ENCODE measurements around the gene C1orf198.

- TF ChIP-seq, protein P1, sequence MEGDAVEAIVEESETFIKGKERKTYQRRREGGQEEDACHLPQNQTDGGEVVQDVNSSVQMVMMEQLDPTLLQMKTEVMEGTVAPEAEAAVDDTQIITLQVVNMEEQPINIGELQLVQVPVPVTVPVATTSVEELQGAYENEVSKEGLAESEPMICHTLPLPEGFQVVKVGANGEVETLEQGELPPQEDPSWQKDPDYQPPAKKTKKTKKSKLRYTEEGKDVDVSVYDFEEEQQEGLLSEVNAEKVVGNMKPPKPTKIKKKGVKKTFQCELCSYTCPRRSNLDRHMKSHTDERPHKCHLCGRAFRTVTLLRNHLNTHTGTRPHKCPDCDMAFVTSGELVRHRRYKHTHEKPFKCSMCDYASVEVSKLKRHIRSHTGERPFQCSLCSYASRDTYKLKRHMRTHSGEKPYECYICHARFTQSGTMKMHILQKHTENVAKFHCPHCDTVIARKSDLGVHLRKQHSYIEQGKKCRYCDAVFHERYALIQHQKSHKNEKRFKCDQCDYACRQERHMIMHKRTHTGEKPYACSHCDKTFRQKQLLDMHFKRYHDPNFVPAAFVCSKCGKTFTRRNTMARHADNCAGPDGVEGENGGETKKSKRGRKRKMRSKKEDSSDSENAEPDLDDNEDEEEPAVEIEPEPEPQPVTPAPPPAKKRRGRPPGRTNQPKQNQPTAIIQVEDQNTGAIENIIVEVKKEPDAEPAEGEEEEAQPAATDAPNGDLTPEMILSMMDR (IDR thresholded peaks at IDR 0.05), result no peak
- TF ChIP-seq RXRA (IDR thresholded peaks at IDR 0.05; ENCODE audit: borderline replicate concordance, low read depth), result no peak
- TF ChIP-seq FOXM1 (IDR thresholded peaks at IDR 0.05; ENCODE audit: low read depth), result no peak
- no peak for TF ChIP-seq RAD21 (IDR thresholded peaks at IDR 0.05; ENCODE audit: low read length)
- TF ChIP-seq FOXJ3 (CRISPR knock-in tag; IDR thresholded peaks at IDR 0.05), result no peak
- no peak for TF ChIP-seq TCF12 (IDR thresholded peaks at IDR 0.05)
These were observed 23.1 kb upstream of the C1orf198 start for GRCh38 chr1:230891413-230891812.
